Gastrocnemius medialis (tissue), 4 donors: ENCODE measurements around the gene LRRC4C. TPM values are rescaled to one million over a fixed set of nuclear protein-coding genes. Genes with fewer than 3 reads are reported as not detected.

Source experiments
- ATAC-seq, 2 donors: fragments of 150-250 bp; one replicate each; pipeline ENCODE4 v1.9.1; 2016
- DNase-seq, 2 donors: peaks; one replicate each; pipeline ENCODE4 v3.0.0-alpha.2; 2019
- H3K27ac ChIP-seq, 4 donors: fragments of 200-600 bp; sonication (generic); 1 replicate in 1 of 4; 2 replicates in 3 of 4; pipeline ENCODE4 v1.5.1; 2016 to 2018; ENCODE audit warnings: mild to moderate bottlenecking in 2 of 4, moderate library complexity in 1 of 4
- H3K27me3 ChIP-seq, 3 donors: fragments of 200-600 bp; sonication (generic) in 2 of 3; 1 replicate in 1 of 3; 2 replicates in 2 of 3; pipeline versions ENCODE4 v1.5.1 to v1.6.0; 2016 to 2019; ENCODE audit warnings: mild to moderate bottlenecking in 1 of 3, moderate library complexity in 1 of 3
- H3K36me3 ChIP-seq, 2 donors: fragments of 200-600 bp; sonication (generic) in 1 of 2; one replicate each; pipeline ENCODE4 v1.5.1; 2017 to 2018
- H3K4me1 ChIP-seq, 2 donors: fragments of 200-600 bp; sonication (generic) in 1 of 2; one replicate each; pipeline ENCODE4 v1.5.1; 2016 to 2017; ENCODE audit warnings: mild to moderate bottlenecking in 2 of 2
- H3K4me3 ChIP-seq, 4 donors: fragments of 200-600 bp; sonication (generic) in 3 of 4; 1 replicate in 1 of 4; 2 replicates in 3 of 4; pipeline ENCODE4 v1.5.1; 2016 to 2019; ENCODE audit warnings: mild to moderate bottlenecking in 2 of 4
- H3K9me3 ChIP-seq, 3 donors: fragments of 200-600 bp; sonication (generic) in 2 of 3; 1 replicate in 1 of 3; 2 replicates in 2 of 3; pipeline ENCODE4 v1.5.1; 2016 to 2019
- POLR2A ChIP-seq, 2 donors: fragments of 450-650 bp; IDR thresholded peaks; one replicate each; pipeline ENCODE4 v1.6.1; 2017; ENCODE audit warnings: antibody characterized with exemption in 2 of 2, mild to moderate bottlenecking in 2 of 2, moderate library complexity in 2 of 2
- in situ Hi-C, 4 donors: fragments of 200-750 bp; cut with MboI; loops; one replicate each; pipeline versions ENCODE4 v1.15.0 to v1.8.0; 2017; ENCODE audit warnings: low sequenced_read_pairs in 4 of 4
- intact Hi-C: fragments of 100-400 bp; cut with DNase I; formaldehyde crosslinking; loops from one replicate; pipeline ENCODE4 v1.15.1; 2023; ENCODE audit warnings: low total_unique reads
- total RNA-seq, 4 donors: library from RNA; depleted of rRNA; stranded (reverse); fragments of >200 nt; gene quantifications; one replicate each; pipeline versions ENCODE4 v1.1.0 to v1.2.3, GENCODE V29; 2016
- TF ChIP-seq, protein P1 (sequence below), 5 experiments: fragments of 450-650 bp in 3 of 5; fragments of 200-600 bp in 2 of 5; sonication (generic) in 2 of 5; IDR thresholded peaks in 4 of 5; conservative IDR thresholded peaks in 1 of 5; 1 replicate in 4 of 5; 2 replicates in 1 of 5; pipeline ENCODE4 v1.5.1; 2016 to 2019; ENCODE audit warnings: antibody characterized with exemption in 5 of 5, mild to moderate bottlenecking in 3 of 5, moderate library complexity in 3 of 5

Gene LRRC4C
- total RNA-seq, 4 donors from 2014 or later: 0.15 to 0.59 (median 0.24) TPM; not detected in 1

GRCh38 chr11:41254966-41255365 lies 204.5 kb downstream of the LRRC4C start:
- Histone ChIP-seq H3K27ac (no peak overlapping the region), H3K4me1 (no peaks in the 10 kb centered on the region), H3K4me3 (no peak overlapping the region), H3K27me3 (no peaks in the 10 kb centered on the region), H3K9me3 (no peaks in the 10 kb centered on the region), H3K36me3 (no peaks in the 10 kb centered on the region)
- DNase-seq: no peak
- intact Hi-C loops: no loop called here
- no peak for ATAC-seq
- TF ChIP-seq, protein P1, sequence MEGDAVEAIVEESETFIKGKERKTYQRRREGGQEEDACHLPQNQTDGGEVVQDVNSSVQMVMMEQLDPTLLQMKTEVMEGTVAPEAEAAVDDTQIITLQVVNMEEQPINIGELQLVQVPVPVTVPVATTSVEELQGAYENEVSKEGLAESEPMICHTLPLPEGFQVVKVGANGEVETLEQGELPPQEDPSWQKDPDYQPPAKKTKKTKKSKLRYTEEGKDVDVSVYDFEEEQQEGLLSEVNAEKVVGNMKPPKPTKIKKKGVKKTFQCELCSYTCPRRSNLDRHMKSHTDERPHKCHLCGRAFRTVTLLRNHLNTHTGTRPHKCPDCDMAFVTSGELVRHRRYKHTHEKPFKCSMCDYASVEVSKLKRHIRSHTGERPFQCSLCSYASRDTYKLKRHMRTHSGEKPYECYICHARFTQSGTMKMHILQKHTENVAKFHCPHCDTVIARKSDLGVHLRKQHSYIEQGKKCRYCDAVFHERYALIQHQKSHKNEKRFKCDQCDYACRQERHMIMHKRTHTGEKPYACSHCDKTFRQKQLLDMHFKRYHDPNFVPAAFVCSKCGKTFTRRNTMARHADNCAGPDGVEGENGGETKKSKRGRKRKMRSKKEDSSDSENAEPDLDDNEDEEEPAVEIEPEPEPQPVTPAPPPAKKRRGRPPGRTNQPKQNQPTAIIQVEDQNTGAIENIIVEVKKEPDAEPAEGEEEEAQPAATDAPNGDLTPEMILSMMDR (IDR thresholded peaks at IDR 0.05 in 4 of 5, conservative IDR thresholded peaks at IDR 0.05 in 1 of 5): no peak
- TF ChIP-seq POLR2A (IDR thresholded peaks at IDR 0.05): no peak
- in situ Hi-C loops: no loop called here

DNA sequence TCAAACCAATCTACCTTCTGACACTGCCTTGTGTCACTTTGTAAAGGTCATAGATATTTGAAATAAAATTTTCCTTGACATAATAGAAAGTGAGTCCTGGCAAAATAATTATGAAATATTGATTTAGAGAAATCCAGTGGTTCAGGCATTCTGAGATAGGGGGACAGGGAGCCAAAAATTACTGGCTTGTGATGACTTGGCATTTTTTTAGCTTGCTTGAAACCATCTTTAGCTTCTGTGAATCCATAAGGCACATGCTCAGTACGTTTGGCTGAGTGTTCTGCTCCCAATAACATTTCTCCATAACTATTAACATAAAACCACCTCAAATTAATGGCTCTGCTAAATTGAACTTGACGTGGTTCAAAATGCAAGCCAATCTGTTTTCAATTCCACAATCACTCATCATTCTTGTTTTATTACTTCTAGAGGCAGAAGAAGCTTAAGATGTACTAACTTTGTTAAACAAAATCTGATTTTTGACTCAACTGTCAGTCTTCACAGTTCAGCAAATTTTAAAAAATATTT lies 209.0 kb downstream of the LRRC4C start:
- Histone ChIP-seq H3K9me3 (no peaks in the 10 kb centered on the region), H3K4me1 (no peaks in the 10 kb centered on the region), H3K4me3 (no peak overlapping the region), H3K27ac (no peak overlapping the region), H3K36me3 (no peaks in the 10 kb centered on the region), H3K27me3 (no peaks in the 10 kb centered on the region)
- in situ Hi-C loops (no loop called here), intact Hi-C loops (no loop called here)
- DNase-seq (no peak), ATAC-seq (no peak)
- TF ChIP-seq POLR2A (IDR thresholded peaks at IDR 0.05): no peak
- TF ChIP-seq, protein P1 (IDR thresholded peaks at IDR 0.05 in 4 of 5, conservative IDR thresholded peaks at IDR 0.05 in 1 of 5): no peak

DNA sequence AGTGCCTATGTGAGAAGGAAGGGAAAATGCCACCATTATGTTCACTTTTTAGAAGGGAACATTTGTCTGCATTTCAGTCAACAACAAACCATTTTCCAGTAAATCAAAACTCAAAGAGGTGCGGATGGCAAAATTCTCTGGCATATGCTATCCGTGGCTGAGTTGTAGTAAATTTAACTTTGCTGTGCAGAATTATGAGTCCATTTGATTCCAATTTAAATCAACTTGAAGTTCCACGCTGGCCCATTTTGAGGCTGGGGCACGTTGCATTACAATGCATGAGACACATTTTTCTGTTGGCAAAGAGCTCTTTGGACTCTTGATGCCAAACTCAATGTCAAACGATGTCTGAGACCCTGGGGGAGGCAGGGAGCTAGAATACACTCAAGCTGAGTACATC lies 211.8 kb downstream of the LRRC4C start:
- Histone ChIP-seq H3K4me1 (no peaks in the 10 kb centered on the region), H3K36me3 (no peaks in the 10 kb centered on the region), H3K27me3 (no peaks in the 10 kb centered on the region), H3K27ac (no peak overlapping the region), H3K9me3 (no peaks in the 10 kb centered on the region), H3K4me3 (no peak overlapping the region)
- TF ChIP-seq POLR2A (IDR thresholded peaks at IDR 0.05): no peak
- TF ChIP-seq, protein P1 (IDR thresholded peaks at IDR 0.05 in 4 of 5, conservative IDR thresholded peaks at IDR 0.05 in 1 of 5): no peak
- DNase-seq (no peak), ATAC-seq (no peak)
- in situ Hi-C loops: no loop called here
- intact Hi-C loops: no loop called here

GRCh38 chr11:41246399-41246745 lies 213.1 kb downstream of the LRRC4C start:
- intact Hi-C loops: no loop called here
- Histone ChIP-seq H3K9me3 (no peaks in the 10 kb centered on the region), H3K27ac (no peak overlapping the region), H3K4me1 (no peaks in the 10 kb centered on the region), H3K4me3 (no peak overlapping the region), H3K36me3 (no peaks in the 10 kb centered on the region), H3K27me3 (no peaks in the 10 kb centered on the region)
- in situ Hi-C loops: no loop called here
- TF ChIP-seq, protein P1 (IDR thresholded peaks at IDR 0.05 in 4 of 5, conservative IDR thresholded peaks at IDR 0.05 in 1 of 5): no peak
- TF ChIP-seq POLR2A (IDR thresholded peaks at IDR 0.05): no peak
- no peak for DNase-seq
- no peak for ATAC-seq
